Endothelial cell of umbilical vein (primary cell): ENCODE measurements around the gene TTC33. TPM values are rescaled to one million over a fixed set of nuclear protein-coding genes. Genes with fewer than 3 reads are reported as not detected.
A peak's percentile ranks its signal among the peaks of the same experiment; 100 is the strongest.
"Not testable (repeated sequence)": the region's sequence is repeated elsewhere in the genome, so short reads cannot be mapped to it uniquely, and the experiment has no call there.

Experiments
- BruUV-seq: library from RNA; stranded (reverse); fragments of 400-500 nt; replicated peaks from 2 replicates; lab custom pipeline; 2021; lab: Mats Ljungman, UMichigan
- CTCF ChIA-PET: fragments of 300-600, 350-600 bp; sonication (Branson Sonifier 250); formaldehyde crosslinking; loops from one replicate; lab custom pipeline; 2021; ENCODE audit warnings: antibody characterized with exemption, inconsistent platforms; lab: Charles Lee
- POLR2A ChIA-PET: fragments of 300-600, 350-600 bp; sonication (Branson Sonifier 250); formaldehyde crosslinking; loops from one replicate; lab custom pipeline; 2021; ENCODE audit warnings: antibody characterized with exemption, inconsistent platforms; lab: Charles Lee
- DNase-seq: peaks from one replicate; pipeline ENCODE4 v3.0.0-alpha.2; 2011; ENCODE audit warnings: low read depth, low spot score
- FAIRE-seq: peaks from 2 replicates; lab custom pipeline; 2011; peaks lifted over from hg19 to GRCh38; lab: Jason Lieb, UNC
- H2AFZ ChIP-seq: 2 replicates; pipeline ENCODE4 v1.6.0; 2012; ENCODE audit warnings: low read depth, low read length, control low read depth, inconsistent platforms
- H3K27ac ChIP-seq: 2 replicates; pipeline ENCODE4 v1.5.1; 2011; ENCODE audit warnings: low read depth, mild to moderate bottlenecking, control low read depth, low read length, moderate library complexity; ENCODE audit not compliant: insufficient read depth
- H3K27me3 ChIP-seq, 2 experiments: 2 replicates each; pipeline versions ENCODE4 v1.6.0 to v1.6.1; 2011; ENCODE audit warnings: low read length in 2 of 2, mixed read lengths in 1 of 2; ENCODE audit not compliant: control insufficient read depth in 2 of 2, insufficient read depth in 2 of 2
- H3K36me3 ChIP-seq, 2 experiments: 2 replicates in 1 of 2; 3 replicates in 1 of 2; pipeline ENCODE4 v1.5.1; 2011; ENCODE audit warnings: low read length in 2 of 2, mild to moderate bottlenecking in 1 of 2, moderate library complexity in 1 of 2; ENCODE audit not compliant: control insufficient read depth in 2 of 2, insufficient read depth in 2 of 2; ENCODE audit errors: extremely low read depth in 1 of 2
- H3K4me1 ChIP-seq: 3 replicates; pipeline ENCODE4 v1.5.1; 2011; ENCODE audit warnings: mild to moderate bottlenecking, low read length; ENCODE audit not compliant: control insufficient read depth, insufficient read depth; ENCODE audit errors: extremely low read depth
- H3K4me2 ChIP-seq: 2 replicates; pipeline ENCODE4 v1.6.1; 2011; ENCODE audit warnings: low read length, control low read depth, mixed read lengths; ENCODE audit not compliant: insufficient read depth
- H3K4me3 ChIP-seq, 3 experiments: fragments of 200-600 bp in 1 of 3; sonication (generic), shearing (Covaris generic) in 1 of 3; replicated peaks in 1 of 3; 2 replicates each; pipeline ENCODE4 v1.5.1; 2011 to 2016; ENCODE audit warnings: control low read depth in 3 of 3, low read length in 3 of 3, mild to moderate bottlenecking in 2 of 3, inconsistent platforms in 1 of 3, low read depth in 1 of 3, moderate library complexity in 1 of 3; ENCODE audit not compliant: insufficient read depth in 1 of 3
- H3K79me2 ChIP-seq: 2 replicates; pipeline ENCODE4 v1.6.0; 2012; ENCODE audit warnings: low read length, inconsistent platforms; ENCODE audit not compliant: control insufficient read depth, insufficient read depth
- H3K9ac ChIP-seq: replicated peaks from 2 replicates; pipeline ENCODE3; 2011; ENCODE audit warnings: low read length, control low read depth; ENCODE audit not compliant: insufficient read depth; ENCODE audit errors: extremely low read depth
- H3K9me1 ChIP-seq: replicated peaks from 3 replicates; pipeline ENCODE4 v1.6.0; 2011; ENCODE audit warnings: mild to moderate bottlenecking, low read length; ENCODE audit not compliant: control insufficient read depth, insufficient read depth; ENCODE audit errors: extremely low read depth
- H3K9me3 ChIP-seq: replicated peaks from 2 replicates; pipeline ENCODE4 v1.5.1; 2012; ENCODE audit warnings: low read length, inconsistent platforms; ENCODE audit not compliant: control insufficient read depth, insufficient read depth
- H4K20me1 ChIP-seq: replicated peaks from 2 replicates; pipeline ENCODE3; 2011; ENCODE audit warnings: mild to moderate bottlenecking, low read length; ENCODE audit not compliant: control insufficient read depth, insufficient read depth; ENCODE audit errors: extremely low read depth
- EZH2 ChIP-seq: IDR thresholded peaks from 2 replicates; pipeline ENCODE4 v1.6.1; 2012; ENCODE audit warnings: borderline replicate concordance, low read depth, mild to moderate bottlenecking, moderate library complexity, low read length, inconsistent platforms; ENCODE audit not compliant: severe bottlenecking
- FOS ChIP-seq: IDR thresholded peaks from 2 replicates; pipeline ENCODE4 v1.6.1; 2011; ENCODE audit warnings: mild to moderate bottlenecking, low read length, moderate library complexity, borderline replicate concordance; ENCODE audit not compliant: insufficient read depth
- POLR2AphosphoS5 ChIP-seq: IDR thresholded peaks from 2 replicates; pipeline ENCODE4 v1.6.1; 2012; ENCODE audit warnings: low read depth, mild to moderate bottlenecking, control low read depth, low read length, moderate library complexity; ENCODE audit not compliant: insufficient read depth
- dilution Hi-C: fragments of 300-500 bp; cut with MboI; formaldehyde crosslinking; loops from one replicate; pipeline ENCODE4 v1.15.0; 2019; ENCODE audit warnings: low sequenced_read_pairs; ENCODE audit not compliant: extremely low pct_ligation_motif_present
- intact Hi-C: fragments of 100-400 bp; cut with micrococcal nuclease; formaldehyde crosslinking; loops from one replicate; pipeline ENCODE4 v1.10.0; 2022
- polyA plus RNA-seq, 4 experiments: library from polyadenylated mRNA; depleted of rRNA in 3 of 4; stranded (reverse) in 3 of 4; unstranded in 1 of 4; fragments of >200 nt; gene quantifications; 2 replicates each; pipeline versions ENCODE4 v1.2.1 to v1.2.3, GENCODE V29; 2011 to 2012; ENCODE audit warnings: missing spikeins in 1 of 4
- total RNA-seq: library from RNA; stranded (reverse); gene quantifications from 2 replicates; pipeline ENCODE4 v1.2.3, GENCODE V29; 2021

The TTC33 gene
- total and polyA plus RNA-seq, 2 donors (not counting 3 experiments of a cell fraction or from before 2014, with no cell fraction given), result 2.2 to 11.7 TPM

DNA sequence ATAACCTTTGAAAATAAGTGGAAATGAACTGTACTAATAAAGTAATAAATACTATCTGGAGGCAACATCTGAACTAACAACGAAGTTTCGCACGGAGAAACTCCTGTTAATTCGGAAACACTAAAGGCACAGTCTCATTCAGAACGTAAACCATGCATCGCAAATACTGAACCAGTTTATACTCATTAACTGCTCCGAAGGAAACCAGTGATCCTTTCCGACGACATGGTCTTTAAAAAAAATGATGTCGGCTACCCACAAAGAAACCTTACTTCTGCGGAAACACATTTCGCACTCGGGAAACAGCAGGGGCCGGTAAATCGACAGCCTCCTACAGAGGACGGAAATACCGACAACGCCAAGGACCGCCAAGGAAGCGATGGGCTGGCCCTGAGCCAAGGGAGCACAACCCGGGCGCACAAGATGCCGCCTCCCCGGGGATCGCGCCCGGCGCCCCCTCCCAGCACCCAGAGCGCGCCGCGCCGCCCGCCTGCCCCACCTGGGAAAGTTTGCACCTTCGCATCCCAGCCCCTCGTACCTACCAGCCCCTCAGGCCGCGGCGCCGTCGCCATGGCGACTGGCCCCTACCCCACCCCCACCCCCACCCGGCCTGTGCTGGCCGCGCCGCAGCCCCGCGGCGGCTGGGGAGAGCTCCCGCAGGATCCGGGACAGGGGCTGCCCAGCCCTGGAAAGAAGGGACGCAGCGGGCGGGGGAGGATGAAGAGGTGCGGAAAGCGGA is 41.7 kb upstream of the TTC33 start:
- ChIA-PET POLR2A (interaction anchor here (0.7 to 1.0 kb wide), 2 partner anchors 24 to 34 kb away, joined by 3 read pairs; no protein-coding TSS in a partner anchor), CTCF (interaction anchor here (1.0 to 1.5 kb wide), 4 partner anchors 10 to 37 kb away, joined by 3 to 7 read pairs (median 6); no protein-coding TSS in a partner anchor)
- peaks cover 19% of the 10 kb centered on the region for H3K4me1 ChIP-seq
- no peaks in the 10 kb centered on the region for H3K9me3 ChIP-seq
- TF ChIP-seq POLR2AphosphoS5 (peak; percentile 22), EZH2 (no peak)
- H3K36me3 ChIP-seq, result no peaks in the 10 kb centered on the region
- H3K9ac ChIP-seq, result peak overlapping the region; percentile 96
- H3K9me1 ChIP-seq, result no peaks in the 10 kb centered on the region
- FAIRE-seq (peak; percentile 47), DNase-seq (peak; percentile 83)
- H3K27me3 ChIP-seq, result no peaks in the 10 kb centered on the region
- H4K20me1 ChIP-seq, result no peaks in the 10 kb centered on the region
- H3K4me3 ChIP-seq, result peak overlapping the region; percentile 38 to 96 (median 80)
- intact Hi-C loops (loop anchor here (1.0 to 2.0 kb wide), 4 partner anchors 8 to 42 kb away; partner anchors contain the start of genes RPL37 and TTC33), dilution Hi-C loops (no loop called here)
- peak overlapping the region; percentile 84 for H3K4me2 ChIP-seq
- peaks cover 51% of the 10 kb centered on the region for H3K79me2 ChIP-seq
- peak overlapping the region; percentile 93 for H3K27ac ChIP-seq
- peak overlapping the region; percentile 93 for H2AFZ ChIP-seq
- BruUV-seq, result no TSS peak

DNA sequence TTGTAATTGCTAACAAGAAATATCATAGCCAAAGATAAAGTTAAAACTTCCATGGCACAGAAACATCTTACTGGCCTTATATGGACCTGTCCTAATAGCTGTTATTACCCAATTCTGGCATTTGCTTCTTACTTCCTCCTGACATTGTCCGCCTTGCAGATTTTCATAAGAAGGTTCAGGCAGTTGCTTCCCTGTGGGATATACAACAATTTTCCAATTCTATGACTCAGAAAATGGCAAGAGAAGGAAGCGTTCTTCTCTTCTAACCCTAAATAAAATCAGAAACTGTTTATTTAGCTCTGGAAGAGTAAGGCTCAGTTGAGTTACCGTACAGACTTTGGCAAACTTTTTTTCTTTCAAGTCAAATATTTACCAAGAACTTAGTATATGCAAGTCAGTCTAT is 40.7 kb upstream of the TTC33 start:
- intact Hi-C loops, result loop anchor here (2.0 kb wide), 1 partner anchor 22 kb away; no protein-coding TSS in a partner anchor
- dilution Hi-C loops, result no loop called here
- Histone ChIP-seq H3K4me1 (peaks cover 24% of the 10 kb centered on the region), H3K4me3 (peak overlapping the region; percentile 38 to 96 (median 80)), H3K9me3 (no peaks in the 10 kb centered on the region), H3K27ac (peak overlapping the region; percentile 93), H3K79me2 (peaks cover 61% of the 10 kb centered on the region), H2AFZ (no peak overlapping the region), H4K20me1 (peaks cover 5% of the 10 kb centered on the region), H3K4me2 (peak overlapping the region; percentile 84), H3K36me3 (no peaks in the 10 kb centered on the region), H3K9ac (peak overlapping the region; percentile 96), H3K27me3 (no peaks in the 10 kb centered on the region), H3K9me1 (no peaks in the 10 kb centered on the region)
- ChIA-PET CTCF (interaction anchor here (1.0 kb wide), 1 partner anchor 36 kb away, joined by 3 read pairs; no protein-coding TSS in a partner anchor), POLR2A (interaction anchor here (1.0 kb wide), 1 partner anchor 35 kb away, joined by 3 read pairs; no protein-coding TSS in a partner anchor)
- peak; percentile 21 for FAIRE-seq
- BruUV-seq, result no TSS peak
- peak; percentile 52 for DNase-seq
- TF ChIP-seq EZH2, result no peak
- TF ChIP-seq FOS, result peak; percentile 8

DNA sequence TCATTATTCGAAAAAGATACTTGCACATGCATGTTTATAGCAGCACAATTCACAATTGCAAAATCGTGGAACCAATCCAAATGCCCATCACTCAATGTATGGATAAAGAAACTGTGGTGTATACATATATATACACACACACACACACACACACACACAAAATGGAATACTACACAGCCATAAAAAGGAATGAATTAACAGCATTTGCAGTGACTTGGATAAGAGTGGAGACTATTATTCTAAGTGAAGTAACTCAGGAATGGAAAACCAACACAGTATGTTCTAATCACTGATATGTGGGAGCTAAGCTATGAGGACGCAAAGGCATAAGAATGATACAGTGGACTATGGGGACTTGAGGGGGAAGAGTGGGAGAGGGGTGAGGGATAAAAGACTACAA is 39.1 kb upstream of the TTC33 start:
- dilution Hi-C loops, CTCF ChIA-PET, H3K36me3 ChIP-seq, H3K9ac ChIP-seq, FAIRE-seq, H3K9me1 ChIP-seq, H3K27me3 ChIP-seq, POLR2A ChIA-PET, H3K27ac ChIP-seq, DNase-seq, intact Hi-C loops, BruUV-seq, H2AFZ ChIP-seq, H3K4me3 ChIP-seq, H3K4me2 ChIP-seq, H3K9me3 ChIP-seq: not testable (repeated sequence)
- H3K79me2 ChIP-seq, result peaks cover 77% of the 10 kb centered on the region
- peaks cover 23% of the 10 kb centered on the region for H3K4me1 ChIP-seq
- H4K20me1 ChIP-seq, result peaks cover 11% of the 10 kb centered on the region
